Activated CD4-positive, CD25-positive, alpha-beta regulatory T cell treated with anti-CD3 and anti-CD28 coated beads, Interleukin-2, amount 50 U/mL, for 24 hours (primary cell): ENCODE measurements around the gene ACTBL2.
"Not testable (repeated sequence)": the region's sequence is repeated elsewhere in the genome, so short reads cannot be mapped to it uniquely, and the experiment has no call there.

Experiments used
- ATAC-seq, 2 donors: fragments of 150-1000 bp; cut with Tn5 transposase; one replicate each; pipeline ENCODE4 v1.10.0; 2021; ENCODE audit warnings: mild to moderate bottlenecking in 1 of 2, moderate library complexity in 1 of 2

The ACTBL2 gene

DNA sequence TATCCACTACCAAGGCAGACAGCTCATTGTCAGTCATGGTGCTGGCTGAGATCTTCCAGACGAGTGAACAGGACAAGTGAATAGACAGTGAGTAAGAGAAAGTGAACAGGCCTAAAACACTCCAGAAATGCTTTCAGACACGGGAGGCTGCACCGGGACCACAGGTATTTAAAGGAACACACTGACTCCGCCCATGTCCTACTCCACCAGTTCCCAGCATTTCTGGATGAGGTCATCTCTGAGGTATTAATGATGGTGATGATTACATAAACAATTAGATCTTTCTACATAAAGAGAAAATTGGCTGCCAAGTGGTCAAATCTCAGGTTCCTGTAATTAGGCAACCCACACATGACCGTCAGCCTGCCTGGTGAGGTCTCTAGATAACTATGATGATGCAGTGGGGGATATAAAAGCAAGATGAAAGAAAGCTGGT lies at the start of gene ACTBL2:
Gene ACTBL2, minus strand, starts transcription at position 141 of the 436 bp plus-strand sequence. Its CDS starts 104 bp downstream, at position 37.
- no peak for ATAC-seq

DNA sequence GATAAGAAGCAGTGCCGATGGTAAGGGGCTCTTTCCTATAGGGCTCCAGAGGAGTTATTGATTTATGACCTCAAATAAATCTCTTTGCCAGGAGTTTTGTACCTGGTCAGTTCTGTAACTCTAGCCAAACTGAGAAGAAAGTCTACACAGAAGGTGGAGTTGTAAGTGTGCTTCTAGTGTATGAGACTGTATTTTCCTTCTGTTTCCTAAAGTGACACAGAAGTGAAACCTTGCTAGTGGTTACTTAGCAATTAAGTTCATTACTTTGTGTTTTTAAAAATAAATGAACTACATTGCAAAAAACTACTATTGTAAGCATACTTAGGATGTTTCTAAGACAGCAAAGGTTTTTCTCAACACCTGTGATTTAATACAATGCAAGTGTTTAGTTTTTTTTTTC lies 48.7 kb upstream of the ACTBL2 start:
- ATAC-seq, result no peak

DNA sequence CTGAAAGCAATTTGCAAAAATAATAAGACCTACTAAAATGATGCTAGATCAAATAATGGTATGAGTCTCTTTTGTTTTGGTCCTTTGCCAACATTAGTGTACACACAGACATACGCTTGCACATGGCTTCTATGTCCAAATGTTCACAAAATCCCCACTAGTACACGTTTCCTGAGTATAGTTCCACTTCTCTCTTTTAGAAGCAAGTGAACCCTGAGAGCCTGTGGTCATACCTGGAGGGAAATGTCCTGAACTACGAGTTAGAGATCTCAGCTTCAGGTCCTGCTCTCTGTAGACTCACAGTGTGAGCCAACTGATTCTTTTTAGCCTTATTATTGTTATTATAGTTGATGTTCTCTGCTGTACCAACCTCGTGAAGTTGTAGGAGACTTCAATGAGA lies 47.3 kb upstream of the ACTBL2 start:
- ATAC-seq, result no peak

DNA sequence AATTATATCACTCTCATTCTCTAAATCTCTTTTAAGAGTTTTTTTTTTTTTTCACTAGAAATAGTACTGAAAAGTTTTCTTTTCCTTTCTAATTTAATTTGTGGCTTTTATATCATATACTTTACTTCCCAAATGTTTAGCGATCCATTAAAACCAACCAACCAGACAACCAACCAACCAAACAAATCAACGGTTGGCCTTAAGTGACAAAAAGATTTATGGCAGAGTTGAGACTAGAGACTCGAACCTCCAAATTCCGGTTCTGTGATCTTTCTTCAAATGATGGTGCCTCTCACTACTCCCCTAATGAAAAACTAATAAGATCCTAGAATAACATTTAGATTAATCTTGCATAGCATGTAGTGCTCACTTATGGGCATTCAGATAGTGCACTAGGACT lies 45.3 kb upstream of the ACTBL2 start:
- no peak for ATAC-seq

DNA sequence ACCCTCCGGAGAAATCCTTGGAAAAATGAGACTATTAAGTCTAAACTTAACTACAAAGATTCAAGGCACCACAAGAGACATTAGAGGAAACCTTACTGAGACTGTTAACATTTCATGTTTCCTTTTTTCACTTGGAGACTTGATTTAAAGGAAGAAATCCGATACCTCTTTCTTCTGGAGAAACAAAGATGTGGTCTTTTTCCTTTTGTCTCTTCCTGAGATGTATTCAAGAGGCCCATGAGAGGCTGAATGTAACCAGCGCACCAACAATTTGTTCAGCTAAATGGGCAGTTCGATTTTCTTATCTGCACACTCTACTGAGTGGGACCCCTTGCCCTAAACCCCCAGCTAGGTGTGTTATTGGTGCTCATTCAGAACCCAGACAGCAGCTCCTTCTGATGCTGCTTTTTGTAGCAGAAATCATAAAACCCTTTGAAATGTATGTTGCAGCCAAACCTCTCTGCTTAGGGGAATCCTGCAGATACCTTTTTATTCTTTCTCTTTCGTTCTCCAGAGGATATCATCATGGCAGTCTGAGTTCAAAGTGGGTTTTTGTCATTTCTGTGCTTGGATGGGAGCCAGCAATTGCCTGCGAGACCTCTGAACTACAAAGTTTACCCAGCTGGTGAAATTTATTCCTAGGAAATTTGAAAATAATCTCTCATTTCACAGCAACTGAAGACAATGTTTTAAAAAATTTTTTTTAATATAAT lies 41.9 kb upstream of the ACTBL2 start:
- ATAC-seq, result no peak

DNA sequence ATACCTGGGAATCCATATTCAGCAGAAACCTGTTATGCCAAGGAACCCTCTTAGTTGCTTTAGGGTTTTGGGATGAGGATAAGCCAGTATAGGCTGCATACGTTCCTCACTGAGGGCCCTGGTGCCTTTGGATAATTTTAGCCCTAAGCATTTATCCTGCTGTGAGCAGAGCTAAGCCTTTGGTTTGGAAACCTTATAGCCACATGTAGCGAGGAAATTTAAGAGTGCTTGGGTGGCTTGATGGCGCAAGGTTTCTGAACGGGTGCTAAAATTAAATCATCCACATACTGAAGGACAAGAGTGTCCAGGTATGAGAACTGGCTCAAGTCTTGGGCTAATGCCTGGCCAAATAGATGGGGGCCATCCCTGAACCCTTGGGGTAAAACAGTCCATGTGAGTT lies 39.9 kb upstream of the ACTBL2 start:
- ATAC-seq, result not testable (repeated sequence)

DNA sequence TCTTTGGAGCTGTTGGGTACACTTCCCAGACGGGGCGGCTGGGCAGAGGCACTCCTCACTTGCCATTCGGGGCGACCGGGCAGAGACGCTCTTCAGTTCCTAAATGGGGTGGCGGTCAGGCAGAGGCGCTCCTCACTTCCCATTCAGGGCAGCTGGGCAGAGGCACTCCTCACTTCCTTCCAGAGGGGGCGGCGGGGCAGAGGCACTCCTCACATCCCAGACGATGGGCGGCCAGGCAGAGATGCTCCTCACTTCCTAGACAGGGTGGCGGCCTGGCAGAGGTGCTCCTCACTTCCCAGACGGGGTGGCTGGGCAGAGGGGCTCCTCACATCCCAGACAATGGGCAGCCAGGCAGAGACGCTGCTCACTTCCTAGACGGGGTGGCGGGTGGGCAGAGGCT lies 35.8 kb upstream of the ACTBL2 start:
- not testable (repeated sequence) for ATAC-seq

DNA sequence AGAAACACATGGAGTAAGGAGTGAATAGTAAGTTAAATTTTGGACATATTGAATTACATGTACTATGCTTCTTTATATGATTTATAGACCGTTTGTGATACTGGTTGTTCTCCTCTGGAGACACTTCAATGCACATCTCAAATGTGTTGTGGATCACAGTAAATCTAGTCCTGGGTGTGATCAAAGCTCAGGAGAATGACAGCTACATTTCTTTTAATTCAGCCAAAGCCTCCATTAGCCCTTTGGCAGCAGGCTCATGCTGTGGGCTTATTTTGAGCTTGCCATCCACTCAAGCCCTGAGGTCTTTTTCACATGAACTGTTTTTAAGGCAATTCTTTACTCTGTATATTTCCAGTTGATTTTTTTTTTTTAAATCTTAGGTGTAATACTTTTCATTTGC lies 34.6 kb upstream of the ACTBL2 start:
- no peak for ATAC-seq

DNA sequence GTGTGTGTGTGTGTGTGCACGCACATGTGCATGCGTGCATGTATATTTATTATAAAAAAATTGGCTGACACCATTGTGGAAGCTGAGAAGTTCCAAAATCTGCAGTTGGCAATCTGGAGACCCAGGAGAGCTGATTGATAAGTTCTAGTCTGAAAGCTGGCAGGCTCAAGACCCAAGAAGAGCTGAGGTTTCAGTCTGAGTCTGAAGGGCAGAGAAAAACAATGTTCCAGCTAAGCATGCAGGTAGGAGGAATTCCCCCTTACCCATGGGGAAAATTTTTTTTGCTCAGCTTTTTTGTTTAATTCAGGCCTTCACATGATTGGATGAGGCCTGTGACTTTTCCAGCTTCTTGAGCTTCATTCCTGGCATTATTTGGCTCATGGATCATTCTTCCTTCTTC lies 31.2 kb upstream of the ACTBL2 start:
- no peak for ATAC-seq

DNA sequence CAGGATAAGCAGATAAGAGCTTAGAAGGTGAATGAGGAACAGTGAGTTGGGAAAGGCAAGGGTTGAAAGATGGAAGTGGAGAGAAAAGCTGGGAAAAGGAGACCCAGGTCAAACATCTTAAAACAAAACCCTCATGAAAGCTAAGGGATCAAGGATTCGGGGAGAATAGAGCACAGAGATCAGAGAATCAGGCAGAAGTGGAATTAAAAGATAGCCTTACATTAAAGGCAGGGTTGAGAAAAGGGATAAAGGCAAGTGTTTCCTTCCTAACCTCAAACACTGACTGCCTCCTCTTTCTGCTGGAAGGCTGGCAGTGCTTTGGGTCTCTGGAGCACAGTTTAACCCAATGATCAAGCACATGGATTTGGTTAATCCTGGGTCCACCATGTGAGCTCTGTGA lies 28.7 kb upstream of the ACTBL2 start:
- ATAC-seq, result no peak

DNA sequence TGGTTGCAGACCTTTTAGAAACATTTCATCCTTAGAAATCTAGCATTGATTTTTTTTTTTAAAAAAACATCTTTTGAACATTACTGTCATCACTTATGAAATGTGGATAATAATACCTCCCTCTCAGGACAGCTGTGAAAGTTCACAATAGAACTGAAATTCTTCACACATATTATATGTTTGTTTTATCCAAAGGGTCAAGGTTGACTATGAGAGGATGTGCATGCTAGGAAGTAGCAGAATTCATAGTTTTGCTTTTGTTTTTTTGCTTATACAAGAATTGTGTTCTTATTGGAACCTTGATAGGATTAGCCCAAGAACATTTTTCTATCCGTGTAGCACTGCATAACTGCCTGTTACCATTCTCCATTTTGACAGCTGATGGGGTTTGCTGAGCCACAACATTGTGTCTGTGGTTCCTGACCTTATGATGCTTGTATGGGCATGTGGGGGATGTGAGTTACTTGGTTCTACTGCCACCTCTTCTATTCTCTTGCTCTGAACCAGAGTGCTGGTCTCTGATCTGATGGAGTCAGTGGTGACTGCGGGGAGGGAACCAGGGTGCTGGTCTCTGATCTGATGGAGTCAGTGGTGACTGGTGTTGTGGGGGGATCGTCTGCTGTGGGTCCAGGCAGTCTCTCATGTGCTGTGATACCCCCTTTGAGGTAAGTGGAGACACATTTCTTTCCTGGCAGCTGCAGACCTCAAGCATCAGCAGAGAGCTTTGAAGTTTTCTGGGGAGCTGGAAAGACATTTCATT lies 27.1 kb upstream of the ACTBL2 start:
- ATAC-seq, result no peak

DNA sequence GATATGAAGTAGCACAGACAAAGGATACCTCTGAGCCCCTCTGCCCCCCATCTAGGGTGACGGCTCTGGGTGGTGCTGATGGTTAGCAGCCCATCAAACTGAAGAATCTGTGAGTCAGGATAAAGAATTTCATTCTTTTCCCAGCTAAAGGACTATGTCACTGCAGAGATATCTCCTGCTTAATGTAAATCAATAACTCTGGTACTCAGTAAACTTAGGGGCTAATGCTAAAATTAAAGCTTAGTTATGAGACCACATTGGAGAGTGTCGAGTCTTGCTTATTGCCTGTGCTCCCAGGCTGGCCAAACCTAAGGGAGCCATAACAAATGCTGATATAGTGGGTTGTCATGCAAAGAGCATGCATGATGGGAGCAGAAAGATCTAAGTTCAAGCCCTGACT lies 25.6 kb upstream of the ACTBL2 start:
- no peak for ATAC-seq

DNA sequence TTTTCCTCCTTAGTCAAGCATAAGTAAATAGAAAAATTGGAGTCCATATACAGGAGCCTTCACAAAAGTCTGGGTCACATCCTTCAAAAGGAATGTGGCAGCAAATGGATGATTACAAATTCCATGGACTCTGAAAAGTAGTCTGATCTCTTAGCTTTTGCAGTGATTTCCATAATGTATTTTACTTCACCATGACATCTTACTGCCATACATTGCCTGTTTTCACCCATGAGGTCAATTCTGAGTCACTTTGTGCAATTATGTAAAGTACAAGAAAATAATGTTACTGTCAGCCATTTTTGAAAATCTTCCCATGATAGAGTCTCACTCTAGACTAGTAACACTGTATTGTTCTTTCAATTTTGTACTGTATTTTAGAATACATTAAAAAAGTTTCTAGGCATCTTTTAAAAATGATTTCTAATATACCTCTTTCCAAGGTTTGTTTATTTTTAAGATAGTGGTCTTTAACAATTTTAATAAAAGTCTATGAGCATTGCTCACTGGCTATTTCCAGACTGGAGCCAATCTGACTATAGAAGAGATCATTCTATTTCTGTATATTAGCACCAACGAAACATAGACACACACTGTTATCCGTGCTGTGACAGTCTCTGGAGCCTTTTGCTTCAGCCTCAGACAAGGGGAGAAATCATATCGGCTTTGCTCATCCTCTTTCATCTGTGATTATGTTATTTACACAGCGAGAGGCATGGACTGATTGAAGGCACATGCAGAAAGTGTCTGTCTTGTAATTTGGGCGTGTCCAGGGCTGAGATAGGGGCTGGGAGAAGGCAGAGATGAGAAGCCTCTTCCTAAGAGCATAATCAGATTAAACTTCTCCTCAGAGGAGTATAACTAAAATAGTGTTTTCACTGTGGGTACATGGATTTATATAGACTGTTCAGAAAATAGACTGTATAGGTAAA lies 22.9 kb upstream of the ACTBL2 start:
- ATAC-seq, result no peak

DNA sequence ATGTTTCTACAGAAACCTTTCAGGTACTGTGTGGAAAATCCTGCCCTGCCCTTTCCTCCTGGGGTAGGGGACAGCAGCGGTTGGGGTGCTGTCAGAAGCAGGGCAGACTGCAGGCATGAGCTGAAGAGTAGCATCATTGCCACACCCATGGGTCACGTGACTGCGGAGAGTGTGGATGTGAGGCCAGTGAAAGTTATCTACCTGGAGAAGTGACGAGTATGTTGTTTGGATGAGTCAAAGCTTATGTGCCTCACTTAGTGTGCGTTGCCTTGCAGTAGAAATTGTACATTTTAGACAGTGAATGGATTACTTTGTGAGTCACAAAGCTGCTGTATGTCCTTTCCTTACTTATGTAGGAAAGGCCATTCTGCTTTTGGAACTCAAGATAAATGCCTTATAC lies 21.7 kb upstream of the ACTBL2 start:
- no peak for ATAC-seq

DNA sequence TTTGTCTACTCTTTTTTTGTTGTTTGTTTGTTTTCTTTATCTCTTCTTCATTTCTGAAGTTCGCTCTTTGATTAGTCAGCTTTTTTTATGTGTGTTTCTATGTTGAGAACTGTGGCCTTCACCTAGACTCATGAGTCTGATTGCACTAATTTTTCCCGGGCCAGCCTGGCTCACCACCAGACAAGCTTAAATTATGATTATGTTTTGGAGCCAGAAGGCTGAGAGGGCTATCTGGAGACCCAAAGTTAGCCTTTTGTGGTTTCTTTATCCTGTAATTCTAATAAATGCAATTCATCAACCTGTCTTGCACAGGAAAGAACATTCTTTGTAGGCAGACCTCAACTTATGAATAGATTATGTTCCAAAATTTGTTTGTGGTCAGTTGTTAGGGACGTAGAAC lies 20.8 kb upstream of the ACTBL2 start:
- no peak for ATAC-seq

DNA sequence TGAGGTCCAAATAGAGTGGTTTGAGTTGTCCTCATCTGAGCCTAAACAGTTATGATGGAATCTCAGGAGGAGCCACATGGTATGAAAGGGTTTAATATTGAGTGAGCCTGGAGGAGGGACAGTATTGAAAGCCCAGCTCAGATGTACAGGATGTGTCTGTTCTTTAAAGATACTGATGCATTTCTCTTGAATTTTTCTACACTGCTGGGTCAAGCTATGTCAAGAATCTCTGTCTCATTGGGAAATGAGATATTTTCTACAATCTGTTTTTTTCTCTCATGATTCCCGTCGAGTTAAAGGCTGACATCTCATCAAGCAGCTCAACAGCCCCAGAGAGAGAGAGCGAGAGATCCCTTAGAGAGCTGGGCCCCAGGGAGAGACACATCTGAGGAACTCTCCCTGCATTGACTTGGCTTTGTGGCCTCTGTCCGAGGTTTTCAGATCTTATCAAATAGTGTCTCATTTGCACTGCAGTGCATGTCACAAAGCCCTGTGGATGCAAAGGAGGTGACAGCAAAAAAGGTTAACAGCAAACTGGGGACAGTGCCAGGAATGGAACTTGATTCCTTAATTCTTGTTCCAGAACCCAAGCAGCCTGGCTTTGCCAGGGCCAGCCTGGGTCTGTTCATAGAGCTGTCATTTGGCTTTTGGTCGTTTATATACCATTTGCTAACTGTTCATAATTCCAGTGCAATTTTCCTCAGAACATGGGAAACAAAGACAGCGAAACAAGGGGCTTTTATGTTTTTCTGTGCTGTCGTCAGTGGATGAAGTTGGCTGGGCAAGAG lies 19.0 kb upstream of the ACTBL2 start:
- no peak for ATAC-seq

DNA sequence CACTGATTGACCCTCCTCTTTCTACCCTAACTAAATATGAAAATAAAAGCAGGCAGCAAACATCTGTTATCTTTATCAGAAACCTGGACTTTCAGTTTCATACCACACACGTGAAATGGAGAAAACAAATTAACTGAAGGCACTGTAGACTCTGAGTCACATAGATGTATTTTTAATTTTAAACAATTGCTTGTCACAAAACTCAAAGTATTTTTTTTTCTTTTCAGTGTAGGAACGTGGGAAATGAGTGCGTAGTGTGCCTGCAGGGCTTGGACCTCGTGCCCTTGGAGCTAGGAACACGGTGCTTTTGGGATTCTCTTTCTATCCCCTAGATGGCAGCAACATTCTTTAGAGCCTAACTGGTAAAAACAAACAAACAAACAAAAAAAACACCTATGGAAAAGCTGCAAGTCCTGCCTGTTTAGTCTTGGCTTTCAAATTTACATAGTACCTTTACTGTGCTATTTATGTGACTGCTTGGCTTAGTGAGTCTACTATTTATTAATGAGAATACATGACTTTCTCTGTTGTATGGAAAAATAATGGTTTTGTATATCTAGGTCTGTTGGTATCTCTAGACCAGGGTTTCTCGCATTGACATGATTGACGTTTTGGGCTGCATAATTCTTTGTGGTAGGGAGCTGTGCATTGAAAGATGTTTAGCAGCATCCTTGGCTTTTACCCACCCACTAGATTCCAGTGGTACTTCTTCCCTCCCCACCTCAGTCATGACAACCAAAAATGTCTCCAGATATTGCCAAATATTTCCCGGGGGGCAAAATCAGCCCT lies 16.8 kb upstream of the ACTBL2 start:
- peak; percentile 75 to 77 for ATAC-seq

DNA sequence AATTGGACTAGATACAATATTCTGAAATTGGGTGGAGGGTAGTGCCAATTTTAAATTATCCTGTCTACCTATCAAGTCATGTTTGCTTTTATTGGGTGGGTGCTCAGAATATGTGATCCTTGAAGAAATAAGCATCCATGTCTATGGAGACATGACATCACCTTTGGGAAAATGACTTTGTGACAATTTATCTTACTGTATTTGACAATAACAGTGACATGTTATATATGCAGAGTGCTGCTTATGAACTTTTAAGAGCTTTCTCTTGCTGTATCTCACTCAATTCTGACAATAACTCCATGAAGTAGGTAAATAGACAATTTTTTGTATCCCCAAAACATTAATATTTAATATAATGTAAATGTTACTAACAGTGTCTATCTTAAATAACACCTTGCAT lies 15.1 kb upstream of the ACTBL2 start:
- ATAC-seq, result no peak

DNA sequence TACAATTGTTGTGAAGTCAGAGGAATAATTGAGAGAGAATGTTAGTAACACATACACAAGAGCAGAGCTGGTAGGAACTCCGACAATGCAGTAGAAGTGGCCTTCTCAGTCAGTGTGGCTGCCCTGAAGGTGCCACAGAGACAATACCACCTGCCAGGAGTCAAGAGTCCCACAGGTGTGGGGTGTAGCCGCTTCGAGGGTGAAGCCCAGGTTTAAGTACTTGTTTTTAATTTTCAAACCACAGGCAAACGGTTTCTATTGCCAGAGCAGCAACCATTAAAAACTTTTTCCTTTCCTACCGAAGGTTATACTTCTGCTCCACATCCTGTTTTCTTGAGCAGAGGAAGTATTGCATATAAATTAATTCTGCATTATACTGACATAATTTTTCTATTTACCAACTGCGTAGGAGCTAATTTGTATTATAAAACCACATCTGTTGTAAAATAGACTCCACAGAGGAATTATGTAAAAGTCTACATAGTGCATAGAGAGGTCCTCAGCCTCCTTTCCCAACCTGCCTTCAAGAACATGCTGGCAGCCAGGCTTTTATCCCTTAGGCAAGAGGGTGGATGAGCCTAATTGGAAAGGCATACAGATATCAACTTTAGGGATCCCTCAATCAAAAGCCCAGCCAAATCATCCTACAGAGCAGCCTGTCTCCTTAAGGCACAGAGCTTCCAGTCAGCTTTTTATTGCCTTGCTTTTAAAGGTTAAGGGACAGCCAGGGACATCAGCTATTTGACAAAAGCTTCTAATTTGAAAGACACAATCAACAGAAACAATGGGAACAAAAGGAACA lies 12.9 kb upstream of the ACTBL2 start:
- ATAC-seq, result no peak
